B cell (primary cell): ENCODE data around the gene PCSK7. TPM values are rescaled to one million over a fixed set of nuclear protein-coding genes. Genes with fewer than 3 reads are reported as not detected.

Experiments used
- ATAC-seq: fragments of 200-7000 bp; cut with Tn5 transposase; one replicate; pipeline ENCODE4 v1.10.0; 2021; ENCODE audit warnings: low read depth, mild to moderate bottlenecking, moderate number of reproducible peaks, moderate library complexity
- CTCF ChIA-PET: fragments of 350-600 bp; sonication (Branson Sonifier 250); formaldehyde crosslinking; loops from one replicate; lab custom pipeline; 2021; ENCODE audit warnings: antibody characterized with exemption, inconsistent platforms; lab: Charles Lee
- POLR2A ChIA-PET: fragments of 350-600 bp; sonication (Branson Sonifier 250); formaldehyde crosslinking; loops from one replicate; lab custom pipeline; 2021; ENCODE audit warnings: antibody characterized with exemption; lab: Charles Lee
- DNase-seq: peaks from one replicate; pipeline ENCODE4 v3.0.0; 2013
- H2AFZ ChIP-seq: 2 replicates; pipeline ENCODE4 v1.6.1; 2012; ENCODE audit warnings: mild to moderate bottlenecking, low read depth, low read length; ENCODE audit not compliant: insufficient read depth, poor library complexity, severe bottlenecking
- H3K27ac ChIP-seq, 2 donors: 1 replicate in 1 of 2; 2 replicates in 1 of 2; pipeline ENCODE4 v1.5.1; 2012 to 2013; ENCODE audit warnings: low read length in 2 of 2, mild to moderate bottlenecking in 2 of 2, moderate library complexity in 1 of 2
- H3K27me3 ChIP-seq, 4 experiments: fragments of 200-600 bp in 1 of 4; sonication (generic) in 1 of 4; replicated peaks in 1 of 4; 1 replicate in 2 of 4; 2 replicates in 2 of 4; pipeline versions ENCODE4 v1.6.1 to v1.7.0; 2013 to 2016; ENCODE audit warnings: low read length in 3 of 4, mild to moderate bottlenecking in 2 of 4, mixed read lengths in 1 of 4, moderate library complexity in 1 of 4; ENCODE audit not compliant: insufficient read depth in 4 of 4, control insufficient read depth in 3 of 4; ENCODE audit errors: control extremely low read depth in 1 of 4
- H3K36me3 ChIP-seq, 2 experiments: replicated peaks in 1 of 2; 1 replicate in 1 of 2; 2 replicates in 1 of 2; pipeline versions ENCODE4 v1.6.1 to v1.7.1; 2013; ENCODE audit warnings: low read length in 1 of 2; ENCODE audit not compliant: insufficient read depth in 2 of 2, control insufficient read depth in 1 of 2; ENCODE audit errors: control extremely low read depth in 1 of 2, extremely low read depth in 1 of 2
- H3K4me1 ChIP-seq, 2 donors: fragments of 200-600 bp in 1 of 2; sonication (generic) in 1 of 2; 1 replicate in 1 of 2; 2 replicates in 1 of 2; pipeline versions ENCODE4 v1.5.1 to v1.6.1; 2013 to 2017; ENCODE audit warnings: low read length in 2 of 2; ENCODE audit not compliant: control insufficient read depth in 2 of 2, insufficient read depth in 2 of 2
- H3K4me2 ChIP-seq: replicated peaks from 2 replicates; pipeline ENCODE3; 2012; ENCODE audit warnings: mild to moderate bottlenecking, low read depth, low read length; ENCODE audit not compliant: poor library complexity, severe bottlenecking
- H3K4me3 ChIP-seq, 5 experiments: fragments of 200-600 bp in 1 of 5; sonication (generic) in 1 of 5; 1 replicate in 3 of 5; 2 replicates in 2 of 5; pipeline versions ENCODE4 v1.5.1 to v1.7.0; 2011 to 2016; ENCODE audit warnings: low read length in 4 of 5, mild to moderate bottlenecking in 4 of 5, low read depth in 2 of 5, control low read depth in 1 of 5, moderate library complexity in 1 of 5; ENCODE audit not compliant: insufficient read depth in 1 of 5; ENCODE audit errors: control extremely low read depth in 1 of 5, extremely low read depth in 1 of 5
- H3K79me2 ChIP-seq: fragments of 200-600 bp; sonication (generic); one replicate; pipeline ENCODE4 v1.6.0; 2016; ENCODE audit warnings: low read length; ENCODE audit not compliant: control insufficient read depth, insufficient read depth
- H3K9ac ChIP-seq: fragments of 200-600 bp; sonication (generic); 2 replicates; pipeline ENCODE4 v1.6.1; 2017; ENCODE audit warnings: mild to moderate bottlenecking, low read length, moderate library complexity
- H3K9me3 ChIP-seq, 3 donors: one replicate each; pipeline versions ENCODE4 v1.6.1 to v1.7.1; 2013; ENCODE audit warnings: low read length in 2 of 3; ENCODE audit not compliant: control insufficient read depth in 2 of 3, insufficient read depth in 1 of 3; ENCODE audit errors: control extremely low read depth in 1 of 3
- H4K20me1 ChIP-seq: 2 replicates; pipeline ENCODE4 v1.6.0; 2012; ENCODE audit warnings: mild to moderate bottlenecking, low read length; ENCODE audit not compliant: insufficient read depth, control insufficient read depth, poor library complexity, severe bottlenecking
- H3K27ac Mint-ChIP-seq: one replicate; pipeline ENCODE4 v1.8.0; 2021; ENCODE audit warnings: mixed read lengths
- H3K27me3 Mint-ChIP-seq: one replicate; pipeline ENCODE4 v1.8.0; 2021; ENCODE audit warnings: mixed read lengths
- H3K4me1 Mint-ChIP-seq: one replicate; pipeline ENCODE4 v1.8.0; 2021; ENCODE audit warnings: mixed read lengths
- H3K4me3 Mint-ChIP-seq: one replicate; pipeline ENCODE4 v1.8.0; 2021; ENCODE audit warnings: mixed read lengths
- H3K9me3 Mint-ChIP-seq: one replicate; pipeline ENCODE4 v1.8.0; 2022; ENCODE audit warnings: mixed read lengths; ENCODE audit not compliant: insufficient read depth
- EZH2 ChIP-seq: IDR thresholded peaks from 2 replicates; pipeline ENCODE4 v1.6.1; 2012; ENCODE audit warnings: borderline replicate concordance, low read depth, mild to moderate bottlenecking, moderate library complexity, low read length; ENCODE audit not compliant: insufficient read depth, poor library complexity, severe bottlenecking
- WGBS: methylation state at CpG from one replicate; pipeline ENCODE4 v1.1.5; 2013; ENCODE audit warnings: missing lambda C conversion rate; ENCODE audit not compliant: insufficient coverage; 5-methylcytosine and 5-hydroxymethylcytosine counted together
- intact Hi-C: fragments of 100-400 bp; cut with micrococcal nuclease; formaldehyde crosslinking; loops from one replicate; pipeline ENCODE4 v1.10.0; 2022
- polyA plus RNA-seq: library from polyadenylated mRNA; depleted of rRNA; stranded (reverse); fragments of >200 nt; gene quantifications from 2 replicates; pipeline ENCODE4 v1.2.3, GENCODE V29; 2012
- total RNA-seq, 2 donors: library from RNA; stranded (reverse); fragments of 120-200 nt in 1 of 2; gene quantifications; 1 replicate in 1 of 2; 2 replicates in 1 of 2; pipeline versions ENCODE4 v1.2.3 to v1.2.4, GENCODE V29; 2013 to 2022
- TF ChIP-seq, protein P1 (sequence below): fragments of 200-600 bp; IDR thresholded peaks from one replicate; pipeline ENCODE4 v1.8.0; 2022; ENCODE audit warnings: antibody characterized with exemption, mild to moderate bottlenecking

PCSK7 gene
- total and polyA plus RNA-seq, 2 donors (not counting 1 experiment from before 2014, with no cell fraction given): 203 to 283 TPM

DNA sequence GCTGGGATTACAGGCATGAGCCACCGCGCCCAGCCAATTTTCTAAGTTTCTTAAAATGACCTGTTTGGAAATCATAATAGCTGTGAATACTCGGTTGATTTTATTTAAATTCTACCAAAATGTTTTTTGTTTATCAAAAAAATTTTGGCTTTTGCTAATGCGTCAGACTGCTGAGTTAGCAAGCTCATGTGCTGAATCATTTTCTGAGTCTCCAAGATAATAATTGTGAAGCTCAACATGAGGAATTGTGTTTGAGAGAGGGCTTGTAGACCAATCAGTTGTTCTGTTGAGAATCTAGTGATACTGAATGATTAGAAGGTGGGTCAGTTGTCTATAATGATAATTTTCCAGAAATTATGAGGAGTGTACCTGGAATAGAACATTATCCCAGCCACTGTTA is 16.5 kb upstream of the PCSK7 start:
- Histone ChIP-seq H3K4me2 (no peak overlapping the region), H3K27ac (no peak overlapping the region), H3K36me3 (peaks cover 9 to 46% of the 10 kb centered on the region in 2 experiments), H3K9ac (no peak overlapping the region), H2AFZ (no peak overlapping the region), H3K4me3 (no peak overlapping the region), H3K79me2 (no peaks in the 10 kb centered on the region), H3K4me1 (no peaks in the 10 kb centered on the region), H3K27me3 (no peaks in the 10 kb centered on the region), H3K9me3 (no peaks in the 10 kb centered on the region), H4K20me1 (no peaks in the 10 kb centered on the region)
- Mint-ChIP-seq H3K27ac (no peak overlapping the region), H3K9me3 (no peaks in the 10 kb centered on the region), H3K4me1 (no peaks in the 10 kb centered on the region), H3K27me3 (no peaks in the 10 kb centered on the region), H3K4me3 (no peak overlapping the region)
- DNase-seq (no peak), ATAC-seq (no peak)
- 100% methylated on average over 1 of the region's 4 CpGs for WGBS
- CTCF ChIA-PET: no interaction called here
- intact Hi-C loops: no loop called here
- TF ChIP-seq, protein P1, sequence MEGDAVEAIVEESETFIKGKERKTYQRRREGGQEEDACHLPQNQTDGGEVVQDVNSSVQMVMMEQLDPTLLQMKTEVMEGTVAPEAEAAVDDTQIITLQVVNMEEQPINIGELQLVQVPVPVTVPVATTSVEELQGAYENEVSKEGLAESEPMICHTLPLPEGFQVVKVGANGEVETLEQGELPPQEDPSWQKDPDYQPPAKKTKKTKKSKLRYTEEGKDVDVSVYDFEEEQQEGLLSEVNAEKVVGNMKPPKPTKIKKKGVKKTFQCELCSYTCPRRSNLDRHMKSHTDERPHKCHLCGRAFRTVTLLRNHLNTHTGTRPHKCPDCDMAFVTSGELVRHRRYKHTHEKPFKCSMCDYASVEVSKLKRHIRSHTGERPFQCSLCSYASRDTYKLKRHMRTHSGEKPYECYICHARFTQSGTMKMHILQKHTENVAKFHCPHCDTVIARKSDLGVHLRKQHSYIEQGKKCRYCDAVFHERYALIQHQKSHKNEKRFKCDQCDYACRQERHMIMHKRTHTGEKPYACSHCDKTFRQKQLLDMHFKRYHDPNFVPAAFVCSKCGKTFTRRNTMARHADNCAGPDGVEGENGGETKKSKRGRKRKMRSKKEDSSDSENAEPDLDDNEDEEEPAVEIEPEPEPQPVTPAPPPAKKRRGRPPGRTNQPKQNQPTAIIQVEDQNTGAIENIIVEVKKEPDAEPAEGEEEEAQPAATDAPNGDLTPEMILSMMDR: no peak
- no peak for TF ChIP-seq EZH2
- POLR2A ChIA-PET: no interaction called here

DNA sequence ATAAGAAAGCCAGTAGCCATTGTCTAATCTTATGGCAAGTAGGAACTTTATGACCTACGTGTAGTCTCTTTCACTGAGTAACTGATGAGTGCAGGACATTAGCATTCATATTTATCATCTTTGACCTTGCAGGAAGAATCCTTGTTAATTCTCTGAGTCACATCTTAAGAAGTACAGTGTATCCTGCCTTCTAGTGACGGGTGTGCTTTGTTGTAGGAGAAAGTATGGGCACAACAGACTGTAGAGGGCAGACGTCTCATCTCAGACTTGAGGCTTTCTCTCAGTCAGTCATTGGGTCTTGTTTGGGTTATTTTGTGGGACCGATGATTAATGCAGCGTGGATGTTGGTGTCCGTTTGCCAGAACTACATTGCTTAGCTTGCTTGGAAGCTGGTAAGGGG is 7.4 kb upstream of the PCSK7 start:
- no peaks in the 10 kb centered on the region for H4K20me1 ChIP-seq
- no peaks in the 10 kb centered on the region for H3K27me3 ChIP-seq
- H3K9me3 ChIP-seq: no peaks in the 10 kb centered on the region
- no peak overlapping the region for H2AFZ ChIP-seq
- POLR2A ChIA-PET: no interaction called here
- H3K36me3 ChIP-seq: peaks cover 5 to 27% of the 10 kb centered on the region in 2 experiments
- TF ChIP-seq, protein P1: no peak
- no peak for TF ChIP-seq EZH2
- H3K4me1 ChIP-seq: no peaks in the 10 kb centered on the region
- H3K27ac ChIP-seq: no peak overlapping the region
- no peaks in the 10 kb centered on the region for H3K27me3 Mint-ChIP-seq
- 92% methylated on average over 3 of the region's 6 CpGs for WGBS
- H3K9ac ChIP-seq: no peak overlapping the region
- no peak for ATAC-seq
- peaks cover 2% of the 10 kb centered on the region for H3K4me1 Mint-ChIP-seq
- no peaks in the 10 kb centered on the region for H3K79me2 ChIP-seq
- no peak overlapping the region for H3K27ac Mint-ChIP-seq
- no peak overlapping the region for H3K4me3 Mint-ChIP-seq
- no peak for DNase-seq
- CTCF ChIA-PET: interaction anchor here (3.0 kb wide), 1 partner anchor 13 kb away, joined by 13 read pairs; no protein-coding TSS in a partner anchor
- no peak overlapping the region for H3K4me2 ChIP-seq
- intact Hi-C loops: no loop called here
- H3K9me3 Mint-ChIP-seq: no peaks in the 10 kb centered on the region
- H3K4me3 ChIP-seq: no peak overlapping the region
